Measurements from ENCODE around the gene SND1. TPM values are rescaled to one million over a fixed set of nuclear protein-coding genes. Genes with fewer than 3 reads are reported as not detected.
A peak's percentile ranks its signal among the peaks of the same experiment; 100 is the strongest.

SND1 gene
- total RNA-seq (2021; fragmentation: NEBNext Ultra II Directional; extraction: Animal tissue kit (Norgen Biotek cat#: 25700)), result 100 to 1,000 TPM; 217 to 259 (median 247) TPM
- long read RNA-seq, transcript SND1-201 (24 exons, 3,476 nt), result major isoform, 138 of 209 reads
- long read RNA-seq, partial matches to known transcripts, result 52 of 209 reads
- long read RNA-seq, other reads (novel, unspliced or antisense), result 17 of 209 reads

DNA sequence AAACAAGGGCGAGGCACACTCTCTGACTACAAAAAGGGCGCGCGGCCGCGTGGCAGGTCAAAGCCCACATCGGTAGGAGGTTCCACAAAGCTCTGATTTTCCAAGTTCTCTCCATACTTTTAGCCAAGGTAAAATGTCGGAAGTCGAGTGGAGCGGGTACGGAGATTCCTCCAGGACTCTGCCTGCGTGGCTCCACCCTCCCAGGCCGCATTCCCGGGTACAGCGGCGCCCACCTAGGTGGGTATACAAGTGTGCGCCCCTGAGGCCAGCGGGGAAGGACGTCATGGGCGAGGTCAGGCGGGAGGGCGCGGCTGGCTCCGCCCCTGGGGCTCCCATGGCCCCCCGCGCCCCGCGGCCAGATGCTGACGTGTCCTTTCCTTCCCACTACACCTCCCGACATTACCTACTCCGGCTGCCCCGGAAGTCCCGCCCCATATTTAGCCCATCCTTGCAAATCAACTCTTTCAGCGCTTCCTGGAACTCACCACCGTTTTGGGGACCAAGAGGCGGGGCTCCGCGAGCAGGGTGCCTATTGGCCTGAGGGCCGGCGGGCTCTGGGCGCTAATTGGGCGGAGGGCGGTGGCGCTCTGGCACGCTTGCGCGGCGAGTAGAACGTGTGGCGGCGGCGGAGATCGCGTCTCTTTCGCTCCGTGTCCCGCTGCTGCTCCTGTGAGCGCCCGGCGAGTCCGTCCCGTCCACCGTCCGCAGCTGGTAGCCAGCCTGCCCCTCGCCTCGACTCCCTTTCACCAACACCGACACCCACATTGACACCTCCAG is at the start of gene SND1:
TSS of gene SND1 (plus strand) at position 639 of the 777 bp plus-strand sequence. CDS start 180 bp downstream, outside the sequence.
- peaks cover 20% of the 10 kb centered on the region for H3K36me3 Mint-ChIP-seq (ENCODE audit: low read depth)

DNA sequence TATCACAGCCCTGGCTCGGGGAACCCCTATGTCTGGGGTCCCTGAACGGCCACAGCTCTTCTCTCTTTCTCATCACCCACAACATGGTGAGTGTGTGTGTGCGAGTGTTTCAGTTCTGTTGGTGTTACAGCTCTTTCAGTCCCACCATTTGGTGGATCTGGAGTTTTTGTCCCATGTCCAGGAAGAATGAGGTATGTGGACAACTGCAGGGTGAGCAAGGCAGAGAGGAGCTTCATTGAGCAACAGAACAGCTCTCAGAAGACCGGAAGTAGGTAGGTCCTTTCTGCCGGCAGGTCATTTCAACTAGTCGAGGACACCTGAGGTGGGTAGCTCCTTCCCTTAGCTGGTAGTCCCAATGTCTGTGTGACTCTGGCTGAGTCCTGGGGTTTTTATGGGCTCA is 43.5 kb upstream of the SND1 start:
- Mint-ChIP-seq H3K27ac (no peak overlapping the region), H3K36me3 (ENCODE audit: low read depth) (no peaks in the 10 kb centered on the region), H3K4me3 (no peak overlapping the region), H3K4me1 (ENCODE audit: low read depth) (no peaks in the 10 kb centered on the region), H3K27me3 (ENCODE audit: insufficient read depth) (peaks cover 12% of the 10 kb centered on the region), H3K9me3 (peaks cover 3% of the 10 kb centered on the region; the same call in 1 of the 2 replicates)
- TF ChIP-seq, protein P1, sequence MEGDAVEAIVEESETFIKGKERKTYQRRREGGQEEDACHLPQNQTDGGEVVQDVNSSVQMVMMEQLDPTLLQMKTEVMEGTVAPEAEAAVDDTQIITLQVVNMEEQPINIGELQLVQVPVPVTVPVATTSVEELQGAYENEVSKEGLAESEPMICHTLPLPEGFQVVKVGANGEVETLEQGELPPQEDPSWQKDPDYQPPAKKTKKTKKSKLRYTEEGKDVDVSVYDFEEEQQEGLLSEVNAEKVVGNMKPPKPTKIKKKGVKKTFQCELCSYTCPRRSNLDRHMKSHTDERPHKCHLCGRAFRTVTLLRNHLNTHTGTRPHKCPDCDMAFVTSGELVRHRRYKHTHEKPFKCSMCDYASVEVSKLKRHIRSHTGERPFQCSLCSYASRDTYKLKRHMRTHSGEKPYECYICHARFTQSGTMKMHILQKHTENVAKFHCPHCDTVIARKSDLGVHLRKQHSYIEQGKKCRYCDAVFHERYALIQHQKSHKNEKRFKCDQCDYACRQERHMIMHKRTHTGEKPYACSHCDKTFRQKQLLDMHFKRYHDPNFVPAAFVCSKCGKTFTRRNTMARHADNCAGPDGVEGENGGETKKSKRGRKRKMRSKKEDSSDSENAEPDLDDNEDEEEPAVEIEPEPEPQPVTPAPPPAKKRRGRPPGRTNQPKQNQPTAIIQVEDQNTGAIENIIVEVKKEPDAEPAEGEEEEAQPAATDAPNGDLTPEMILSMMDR (IDR thresholded peaks at IDR 0.05), result no peak
- no peak for DNase-seq

More for the DNA sequence above, at the start of gene SND1:
- TF ChIP-seq, protein P1 (IDR thresholded peaks at IDR 0.05), result 0 out of 2 replicates have a peak, but pooled peaks have one; percentile 4
- peak within 1 kb of the TSS; percentile 93 for H3K4me3 Mint-ChIP-seq
- DNase-seq, result peak; percentile 99
- H3K9me3 Mint-ChIP-seq, result no peaks in the 10 kb centered on the region
- H3K4me1 Mint-ChIP-seq (ENCODE audit: low read depth), result peaks cover 37% of the 10 kb centered on the region
- H3K27me3 Mint-ChIP-seq (ENCODE audit: insufficient read depth), result peaks cover 2% of the 10 kb centered on the region; the same call in 1 of the 2 replicates
- peak within 1 kb of the TSS; percentile 98 for H3K27ac Mint-ChIP-seq

DNA sequence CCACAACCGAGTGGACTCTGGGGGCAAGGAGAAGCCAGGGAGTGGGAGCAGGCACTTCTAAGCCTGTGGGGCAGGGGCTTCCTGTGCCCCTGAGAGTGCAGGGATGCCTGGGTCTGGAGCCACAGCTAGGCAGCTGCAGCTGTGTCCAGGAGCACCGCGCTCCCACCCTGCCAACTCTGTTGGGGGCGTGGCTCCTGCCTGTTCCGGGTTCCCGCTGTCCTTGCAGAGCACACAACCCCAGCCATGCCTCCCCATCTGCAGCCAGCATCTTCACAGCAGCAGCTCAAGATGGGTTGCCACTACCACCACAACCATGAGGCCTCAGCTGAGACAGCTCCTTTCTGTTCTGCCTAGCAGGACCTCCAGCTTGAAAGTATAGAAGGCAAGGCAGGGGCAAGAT is 42.7 kb upstream of the SND1 start:
- Mint-ChIP-seq H3K27me3 (ENCODE audit: insufficient read depth) (peaks cover 17% of the 10 kb centered on the region), H3K4me1 (ENCODE audit: low read depth) (no peaks in the 10 kb centered on the region), H3K27ac (no peak overlapping the region), H3K9me3 (peaks cover 3% of the 10 kb centered on the region; the same call in 1 of the 2 replicates), H3K4me3 (no peak overlapping the region), H3K36me3 (ENCODE audit: low read depth) (no peaks in the 10 kb centered on the region)
- TF ChIP-seq, protein P1 (IDR thresholded peaks at IDR 0.05), result no peak
- DNase-seq, result no peak

DNA sequence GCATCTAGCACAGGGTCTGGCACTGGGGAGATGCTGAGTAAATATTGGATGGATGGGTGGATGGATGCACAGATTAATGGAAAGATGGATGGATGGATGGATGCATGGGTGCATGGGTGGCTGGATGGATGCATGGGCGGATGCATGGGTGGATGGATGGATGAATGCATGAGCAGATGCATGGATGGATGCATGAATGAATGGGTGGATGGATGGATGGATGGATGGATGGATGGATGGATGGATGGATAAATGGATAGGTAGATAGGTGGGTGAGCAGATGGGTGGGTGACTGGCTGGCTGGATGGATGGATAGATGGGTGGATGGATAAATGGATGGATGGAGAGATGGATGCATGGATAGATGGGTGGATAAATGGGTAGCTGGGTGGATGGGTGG is 39.7 kb upstream of the SND1 start:
- H3K4me1 Mint-ChIP-seq (ENCODE audit: low read depth), result no peaks in the 10 kb centered on the region
- peaks cover 26% of the 10 kb centered on the region for H3K27me3 Mint-ChIP-seq (ENCODE audit: insufficient read depth)
- DNase-seq, result no peak
- no peak overlapping the region for H3K27ac Mint-ChIP-seq
- no peaks in the 10 kb centered on the region for H3K36me3 Mint-ChIP-seq (ENCODE audit: low read depth)
- TF ChIP-seq, protein P1 (IDR thresholded peaks at IDR 0.05), result no peak
- no peak overlapping the region for H3K4me3 Mint-ChIP-seq
- H3K9me3 Mint-ChIP-seq, result peaks cover 3% of the 10 kb centered on the region; the same call in 1 of the 2 replicates

DNA sequence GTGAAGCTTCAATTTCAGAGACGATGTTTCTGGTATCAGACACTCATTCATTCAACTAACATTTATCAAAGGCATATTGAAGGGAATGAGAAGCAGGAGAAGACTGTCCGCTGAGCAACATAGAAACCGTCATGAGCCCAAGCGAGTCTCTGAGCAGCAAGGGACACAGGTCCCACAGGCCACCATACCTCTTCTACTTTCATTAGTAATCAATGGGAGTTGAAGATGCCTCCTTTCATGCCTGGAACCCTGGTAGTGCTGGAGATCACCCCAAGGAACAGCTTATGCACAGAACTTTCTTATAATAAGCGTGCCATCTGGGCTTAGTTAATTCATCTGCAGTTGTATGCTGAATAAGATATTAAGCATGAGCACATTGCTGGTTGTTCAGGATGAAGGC is 35.3 kb upstream of the SND1 start:
- DNase-seq, result no peak
- peaks cover 51% of the 10 kb centered on the region for H3K27me3 Mint-ChIP-seq (ENCODE audit: insufficient read depth)
- no peak overlapping the region for H3K27ac Mint-ChIP-seq
- H3K36me3 Mint-ChIP-seq (ENCODE audit: low read depth), result no peaks in the 10 kb centered on the region
- no peaks in the 10 kb centered on the region; the same call in 1 of the 2 replicates for H3K4me1 Mint-ChIP-seq (ENCODE audit: low read depth)
- no peak overlapping the region for H3K4me3 Mint-ChIP-seq
- TF ChIP-seq, protein P1 (IDR thresholded peaks at IDR 0.05), result no peak
- H3K9me3 Mint-ChIP-seq, result no peaks in the 10 kb centered on the region
